ENCODE data around the gene POLR1G. TPM values are rescaled to one million over a fixed set of nuclear protein-coding genes. Genes with fewer than 3 reads are reported as not detected.
"Not testable (repeated sequence)": the region's sequence is repeated elsewhere in the genome, so short reads cannot be mapped to it uniquely, and the experiment has no call there.

The POLR1G gene
- total RNA-seq, 4 donors from 2014 or later = 0.26 to 11.3 (median 3.5) TPM

- peak within 1 kb of the TSS; percentile 69 to 78 for H3K4me3 ChIP-seq
- no peaks in the 10 kb centered on the region for H3K36me3 ChIP-seq
- peak; percentile 75 to 76 for DNase-seq
- TF ChIP-seq POLR2A (IDR thresholded peaks at IDR 0.05) = peak in 1 of 2 donors; percentile 40
- TF ChIP-seq, protein P1, sequence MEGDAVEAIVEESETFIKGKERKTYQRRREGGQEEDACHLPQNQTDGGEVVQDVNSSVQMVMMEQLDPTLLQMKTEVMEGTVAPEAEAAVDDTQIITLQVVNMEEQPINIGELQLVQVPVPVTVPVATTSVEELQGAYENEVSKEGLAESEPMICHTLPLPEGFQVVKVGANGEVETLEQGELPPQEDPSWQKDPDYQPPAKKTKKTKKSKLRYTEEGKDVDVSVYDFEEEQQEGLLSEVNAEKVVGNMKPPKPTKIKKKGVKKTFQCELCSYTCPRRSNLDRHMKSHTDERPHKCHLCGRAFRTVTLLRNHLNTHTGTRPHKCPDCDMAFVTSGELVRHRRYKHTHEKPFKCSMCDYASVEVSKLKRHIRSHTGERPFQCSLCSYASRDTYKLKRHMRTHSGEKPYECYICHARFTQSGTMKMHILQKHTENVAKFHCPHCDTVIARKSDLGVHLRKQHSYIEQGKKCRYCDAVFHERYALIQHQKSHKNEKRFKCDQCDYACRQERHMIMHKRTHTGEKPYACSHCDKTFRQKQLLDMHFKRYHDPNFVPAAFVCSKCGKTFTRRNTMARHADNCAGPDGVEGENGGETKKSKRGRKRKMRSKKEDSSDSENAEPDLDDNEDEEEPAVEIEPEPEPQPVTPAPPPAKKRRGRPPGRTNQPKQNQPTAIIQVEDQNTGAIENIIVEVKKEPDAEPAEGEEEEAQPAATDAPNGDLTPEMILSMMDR (IDR thresholded peaks at IDR 0.05) = no peak
- intact Hi-C loops (cut with DNase I; ENCODE audit: low total_unique reads) = no loop called here
- no peaks in the 10 kb centered on the region for H3K9me3 ChIP-seq
- H3K27ac ChIP-seq = peak within 1 kb of the TSS; percentile 92 to 94
- H3K4me1 ChIP-seq = peaks cover 8 to 9% of the 10 kb centered on the region in 2 donors
- H3K27me3 ChIP-seq = peaks cover 0 to 8% of the 10 kb centered on the region in 2 donors
Observed at GRCh38 chr19:45404557-45405434, 1.6 kb upstream of the POLR1G start, which contains the start of gene PPP1R13L. PPP1R13L (minus strand) TSS chr19:45405069; CDS start chr19:45398318, 6,751 bp downstream.

- Histone ChIP-seq H3K36me3 (no peaks in the 10 kb centered on the region), H3K9me3 (no peaks in the 10 kb centered on the region), H3K4me3 (peak overlapping the region; percentile 69 to 78), H3K27me3 (peaks cover 0 to 8% of the 10 kb centered on the region in 2 donors), H3K27ac (peak overlapping the region; percentile 92 to 94), H3K4me1 (peaks cover 8 to 9% of the 10 kb centered on the region in 2 donors)
- peak in 1 of 2 donors; percentile 42 for TF ChIP-seq POLR2A (IDR thresholded peaks at IDR 0.05)
- TF ChIP-seq, protein P1 (IDR thresholded peaks at IDR 0.05) = no peak
- intact Hi-C loops (cut with DNase I; ENCODE audit: low total_unique reads) = no loop called here
- peak; percentile 88 to 91 for DNase-seq
Observed at GRCh38 chr19:45405435-45406225, 814 bp upstream of the POLR1G start.

DNA sequence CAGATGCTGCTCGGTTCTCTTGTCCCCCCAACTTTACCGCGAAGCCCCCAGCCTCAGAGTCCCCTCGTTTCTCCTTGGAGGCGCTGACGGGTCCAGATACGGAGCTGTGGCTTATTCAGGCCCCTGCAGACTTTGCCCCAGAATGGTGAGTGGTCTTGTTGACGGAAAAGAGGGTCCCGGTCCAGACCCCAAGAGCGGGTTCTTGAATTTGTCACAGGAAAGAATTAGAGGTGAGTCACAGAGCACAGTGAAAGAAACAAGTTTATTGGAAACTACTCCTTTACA, 589 bp downstream of the POLR1G start:
- Histone ChIP-seq H3K4me3 (peak overlapping the region; percentile 69 to 78), H3K27me3 (peaks cover 0 to 8% of the 10 kb centered on the region in 2 donors), H3K27ac (no peak overlapping the region), H3K36me3 (no peaks in the 10 kb centered on the region), H3K4me1 (peaks cover 8 to 9% of the 10 kb centered on the region in 2 donors), H3K9me3 (no peaks in the 10 kb centered on the region)
- no peak for DNase-seq
- TF ChIP-seq, protein P1 (IDR thresholded peaks at IDR 0.05) = no peak
- no peak for TF ChIP-seq POLR2A (IDR thresholded peaks at IDR 0.05)
- intact Hi-C loops (cut with DNase I; ENCODE audit: low total_unique reads) = no loop called here

- H3K27ac ChIP-seq; H3K9me3 ChIP-seq; H3K36me3 ChIP-seq; H3K27me3 ChIP-seq; DNase-seq; H3K4me1 ChIP-seq; intact Hi-C loops (cut with DNase I; ENCODE audit: low total_unique reads); H3K4me3 ChIP-seq: not testable (repeated sequence)
Observed at GRCh38 chr19:45407585-45407984, 1.1 kb downstream of the POLR1G start.

GRCh38 chr19:45408121-45408520, 1.7 kb downstream of the POLR1G start:
- Histone ChIP-seq H3K4me3 (no peak overlapping the region), H3K36me3 (no peaks in the 10 kb centered on the region), H3K27ac (no peak overlapping the region), H3K27me3 (peaks cover 0 to 8% of the 10 kb centered on the region in 2 donors), H3K4me1 (peaks cover 8 to 9% of the 10 kb centered on the region in 2 donors), H3K9me3 (no peaks in the 10 kb centered on the region)
- TF ChIP-seq, protein P1 (IDR thresholded peaks at IDR 0.05) = no peak
- no peak for TF ChIP-seq POLR2A (IDR thresholded peaks at IDR 0.05)
- DNase-seq = no peak
- intact Hi-C loops (cut with DNase I; ENCODE audit: low total_unique reads) = no loop called here

Measured in uterus (tissue), 4 donors.